ENCODE measurements around the gene GREB1.

DNA sequence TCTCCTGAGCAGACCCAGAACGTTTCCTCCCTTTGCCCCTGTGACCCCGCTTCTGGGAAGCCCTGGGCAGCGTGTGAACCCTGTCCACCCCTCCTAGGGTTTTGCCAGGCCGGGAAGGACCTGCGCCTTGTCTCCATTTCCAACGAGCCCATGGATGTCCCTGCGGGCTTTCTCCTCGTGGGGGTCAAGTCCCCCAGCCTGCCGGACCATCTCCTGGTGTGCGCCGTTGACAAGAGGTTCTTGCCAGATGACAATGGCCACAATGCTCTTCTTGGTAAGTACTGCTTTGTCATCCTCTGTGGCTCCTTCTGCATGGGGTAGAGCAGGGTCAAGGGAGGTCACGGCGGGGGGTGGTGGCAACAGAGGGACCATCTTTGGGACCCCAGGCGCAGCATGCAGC, 32.5 kb downstream of the GREB1 start:
- no peak for TF ChIP-seq EZH2phosphoT487 (IDR thresholded peaks at IDR 0.05; ENCODE audit: low read depth, severe bottlenecking, unreplicated experiment)
- TF ChIP-seq, protein P1, sequence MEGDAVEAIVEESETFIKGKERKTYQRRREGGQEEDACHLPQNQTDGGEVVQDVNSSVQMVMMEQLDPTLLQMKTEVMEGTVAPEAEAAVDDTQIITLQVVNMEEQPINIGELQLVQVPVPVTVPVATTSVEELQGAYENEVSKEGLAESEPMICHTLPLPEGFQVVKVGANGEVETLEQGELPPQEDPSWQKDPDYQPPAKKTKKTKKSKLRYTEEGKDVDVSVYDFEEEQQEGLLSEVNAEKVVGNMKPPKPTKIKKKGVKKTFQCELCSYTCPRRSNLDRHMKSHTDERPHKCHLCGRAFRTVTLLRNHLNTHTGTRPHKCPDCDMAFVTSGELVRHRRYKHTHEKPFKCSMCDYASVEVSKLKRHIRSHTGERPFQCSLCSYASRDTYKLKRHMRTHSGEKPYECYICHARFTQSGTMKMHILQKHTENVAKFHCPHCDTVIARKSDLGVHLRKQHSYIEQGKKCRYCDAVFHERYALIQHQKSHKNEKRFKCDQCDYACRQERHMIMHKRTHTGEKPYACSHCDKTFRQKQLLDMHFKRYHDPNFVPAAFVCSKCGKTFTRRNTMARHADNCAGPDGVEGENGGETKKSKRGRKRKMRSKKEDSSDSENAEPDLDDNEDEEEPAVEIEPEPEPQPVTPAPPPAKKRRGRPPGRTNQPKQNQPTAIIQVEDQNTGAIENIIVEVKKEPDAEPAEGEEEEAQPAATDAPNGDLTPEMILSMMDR (IDR thresholded peaks at IDR 0.05; ENCODE audit: poor library complexity): no peak

Measured in hepatocyte (in vitro differentiated cells).